PC-9 (cell line): ENCODE data around the gene FUT9. TPM values are rescaled to one million over a fixed set of nuclear protein-coding genes. Genes with fewer than 3 reads are reported as not detected.

Experiments
- BruUV-seq: library from RNA; stranded (reverse); fragments of 400-500 nt; replicated peaks from 2 replicates; lab custom pipeline; 2021; lab: Mats Ljungman, UMichigan
- CTCF ChIA-PET: fragments of 300-600 bp; sonication (Branson Sonifier 250); formaldehyde crosslinking; loops from one replicate; lab custom pipeline; 2022; ENCODE audit warnings: antibody characterized with exemption; lab: Charles Lee
- POLR2A ChIA-PET: fragments of 300-600 bp; sonication (Branson Sonifier 250); formaldehyde crosslinking; loops from one replicate; lab custom pipeline; 2022; ENCODE audit warnings: antibody characterized with exemption; ENCODE audit not compliant: unreplicated experiment; lab: Charles Lee
- DNase-seq, 2 experiments: peaks; one replicate each; pipeline versions ENCODE4 v3.0.0 to v3.0.0-alpha.2; 2015 to 2022; ENCODE audit warnings: mixed read lengths in 1 of 2
- H2AFZ ChIP-seq: fragments of 200-600 bp; sonication (generic); 2 replicates; pipeline ENCODE4 v1.8.1; 2017; ENCODE audit warnings: antibody characterized with exemption
- H3F3A ChIP-seq: fragments of 200-600 bp; sonication (generic); 2 replicates; pipeline ENCODE4 v1.8.1; 2017; ENCODE audit warnings: antibody characterized with exemption, mild to moderate bottlenecking, low read depth; ENCODE audit not compliant: insufficient read depth
- H3K27ac ChIP-seq: fragments of 200-600 bp; sonication (generic); 2 replicates; pipeline ENCODE4 v1.6.1; 2016; ENCODE audit warnings: mixed run types
- H3K27me3 ChIP-seq: fragments of 200-600 bp; sonication (generic); 2 replicates; pipeline ENCODE4 v1.6.1; 2016; ENCODE audit warnings: low read depth, mixed run types; ENCODE audit not compliant: insufficient read depth
- H3K36me3 ChIP-seq: fragments of 200-600 bp; sonication (generic); 2 replicates; pipeline ENCODE4 v1.6.1; 2016; ENCODE audit warnings: low read depth, mixed run types
- H3K4me1 ChIP-seq: fragments of 200-600 bp; sonication (generic); replicated peaks from 2 replicates; pipeline ENCODE4 v1.6.1; 2016; ENCODE audit warnings: mixed run types; ENCODE audit not compliant: insufficient read depth
- H3K4me2 ChIP-seq: fragments of 200-600 bp; sonication (generic); 2 replicates; pipeline ENCODE4 v1.6.1; 2017; ENCODE audit warnings: mixed run types
- H3K4me3 ChIP-seq: fragments of 200-600 bp; sonication (generic); 2 replicates; pipeline ENCODE4 v1.6.1; 2016; ENCODE audit warnings: mixed run types
- H3K79me2 ChIP-seq: fragments of 200-600 bp; sonication (generic); 2 replicates; pipeline ENCODE4 v1.6.1; 2017; ENCODE audit warnings: low read depth, mixed run types
- H3K9me2 ChIP-seq: fragments of 200-600 bp; sonication (generic); 2 replicates; pipeline ENCODE4 v1.8.1; 2017; ENCODE audit warnings: mild to moderate bottlenecking; ENCODE audit not compliant: insufficient read depth
- H3K9me3 ChIP-seq: fragments of 200-600 bp; sonication (generic); 2 replicates; pipeline ENCODE4 v1.8.1; 2016; ENCODE audit warnings: low read depth; ENCODE audit not compliant: insufficient read depth
- H4K20me1 ChIP-seq: fragments of 200-600 bp; sonication (generic); 2 replicates; pipeline ENCODE4 v1.8.1; 2017; ENCODE audit not compliant: insufficient read depth
- CTCF ChIP-seq: fragments of 200-600 bp; sonication (generic); conservative IDR thresholded peaks from 2 replicates; pipeline ENCODE4 v1.6.1; 2017; ENCODE audit warnings: mixed run types, antibody characterized with exemption, mild to moderate bottlenecking, moderate library complexity
- EZH2 ChIP-seq: fragments of 200-600 bp; sonication (generic); IDR thresholded peaks from 2 replicates; pipeline ENCODE4 v1.8.0; 2017; ENCODE audit warnings: antibody characterized with exemption, low read depth
- intact Hi-C: fragments of 100-400 bp; cut with micrococcal nuclease; formaldehyde crosslinking; loops from one replicate; pipeline ENCODE4 v1.10.0; 2022; ENCODE audit not compliant: unreplicated experiment
- total RNA-seq: library from RNA; stranded (reverse); gene quantifications from 2 replicates; pipeline ENCODE4 v1.2.3, GENCODE V29; 2021

FUT9 gene
- total RNA-seq, 1 experiment from 2014 or later = 6.9 TPM

- no peak for DNase-seq
- H3F3A ChIP-seq = no peaks in the 10 kb centered on the region
- TF ChIP-seq EZH2 (no peak), CTCF (no peak)
- no peak overlapping the region for H2AFZ ChIP-seq
- CTCF ChIA-PET = no interaction called here
- no peaks in the 10 kb centered on the region for H3K9me3 ChIP-seq
- no peaks in the 10 kb centered on the region for H3K4me1 ChIP-seq
- no peak overlapping the region for H3K27ac ChIP-seq
- no peaks in the 10 kb centered on the region for H3K79me2 ChIP-seq
- H4K20me1 ChIP-seq = no peaks in the 10 kb centered on the region
- no peaks in the 10 kb centered on the region for H3K36me3 ChIP-seq
- BruUV-seq = no TSS peak
- no peak overlapping the region for H3K4me3 ChIP-seq
- no peaks in the 10 kb centered on the region for H3K9me2 ChIP-seq
- intact Hi-C loops = no loop called here
- no peak overlapping the region for H3K4me2 ChIP-seq
- no peaks in the 10 kb centered on the region for H3K27me3 ChIP-seq
- POLR2A ChIA-PET = no interaction called here
Observed at GRCh38 chr6:96001891-96002575, 13.7 kb upstream of the FUT9 start.

GRCh38 chr6:96002576-96002910, 13.2 kb upstream of the FUT9 start:
- DNase-seq = no peak
- BruUV-seq = no TSS peak
- Histone ChIP-seq H3K27ac (no peak overlapping the region), H3K9me3 (no peaks in the 10 kb centered on the region), H3K4me2 (no peak overlapping the region), H3K27me3 (no peaks in the 10 kb centered on the region), H3K9me2 (no peaks in the 10 kb centered on the region), H3K79me2 (no peaks in the 10 kb centered on the region), H4K20me1 (no peaks in the 10 kb centered on the region), H3K4me1 (no peaks in the 10 kb centered on the region), H3F3A (no peaks in the 10 kb centered on the region), H3K4me3 (no peak overlapping the region), H2AFZ (no peak overlapping the region), H3K36me3 (no peaks in the 10 kb centered on the region)
- POLR2A ChIA-PET = no interaction called here
- TF ChIP-seq CTCF (no peak), EZH2 (no peak)
- intact Hi-C loops = no loop called here
- CTCF ChIA-PET = no interaction called here

- Histone ChIP-seq H4K20me1 (no peaks in the 10 kb centered on the region), H3K27me3 (no peaks in the 10 kb centered on the region), H3K4me1 (no peaks in the 10 kb centered on the region), H3K27ac (no peak overlapping the region), H3K9me3 (no peaks in the 10 kb centered on the region), H3K9me2 (no peaks in the 10 kb centered on the region), H3K79me2 (no peaks in the 10 kb centered on the region), H3K4me3 (no peak overlapping the region), H3K4me2 (no peak overlapping the region), H2AFZ (no peak overlapping the region), H3F3A (no peaks in the 10 kb centered on the region), H3K36me3 (no peaks in the 10 kb centered on the region)
- TF ChIP-seq EZH2 = no peak
- TF ChIP-seq CTCF = no peak
- ChIA-PET CTCF (no interaction called here), POLR2A (no interaction called here)
- no TSS peak for BruUV-seq
- DNase-seq = no peak
- intact Hi-C loops = no loop called here
Observed at GRCh38 chr6:96002912-96003311, 12.9 kb upstream of the FUT9 start.
